Transverse colon (tissue), 4 donors: ENCODE data around the gene INPP4B.

ENCODE experiments used
- CTCF ChIP-seq, 5 experiments: fragments of 200-600 bp in 3 of 5; fragments of 450-650 bp in 2 of 5; sonication (generic) in 3 of 5; IDR thresholded peaks; 1 replicate in 2 of 5; 2 replicates in 3 of 5; pipeline ENCODE4 v1.5.1; 2016 to 2017; ENCODE audit warnings: antibody characterized with exemption in 5 of 5, inconsistent platforms in 3 of 5, mild to moderate bottlenecking in 2 of 5, moderate library complexity in 1 of 5
- POLR2AphosphoS5 ChIP-seq, 3 donors: sonication (generic); formaldehyde crosslinking; IDR thresholded peaks; one replicate each; pipeline ENCODE4 v1.6.1; 2016; ENCODE audit warnings: antibody characterized with exemption in 3 of 3

GRCh38 chr4:142326181-142326580 is 519.9 kb downstream of the INPP4B start:
- no peak for TF ChIP-seq CTCF (IDR thresholded peaks at IDR 0.05)
- no peak for TF ChIP-seq POLR2AphosphoS5 (IDR thresholded peaks at IDR 0.05)
